Thoracic aorta (tissue), 2 donors: Measurements from ENCODE around the gene PTGER4. TPM values are rescaled to one million over a fixed set of nuclear protein-coding genes. Genes with fewer than 3 reads are reported as not detected.

Experiments
- ATAC-seq: fragments of 150-250 bp; one replicate; pipeline ENCODE4 v1.8.0; 2017; ENCODE audit warnings: low read depth; ENCODE audit not compliant: insufficient number of reproducible peaks, low FRiP score
- DNase-seq: peaks from one replicate; pipeline ENCODE4 v3.0.0-alpha.2; 2020; ENCODE audit warnings: low spot score
- H3K27ac ChIP-seq, 2 donors: fragments of 200-600 bp; sonication (generic); 1 replicate in 1 of 2; 2 replicates in 1 of 2; pipeline ENCODE4 v1.5.1; 2016; ENCODE audit warnings: mild to moderate bottlenecking in 2 of 2, moderate library complexity in 2 of 2
- H3K27me3 ChIP-seq: fragments of 200-600 bp; sonication (generic); replicated peaks from 2 replicates; pipeline ENCODE4 v1.6.0; 2016; ENCODE audit warnings: mild to moderate bottlenecking; ENCODE audit not compliant: insufficient read depth
- H3K36me3 ChIP-seq: fragments of 200-600 bp; sonication (generic); one replicate; pipeline ENCODE4 v1.5.1; 2016
- H3K4me1 ChIP-seq, 2 donors: fragments of 200-600 bp; sonication (generic); 1 replicate in 1 of 2; 2 replicates in 1 of 2; pipeline versions ENCODE4 v1.5.1 to v1.6.0; 2016; ENCODE audit warnings: low read depth in 2 of 2, mild to moderate bottlenecking in 1 of 2; ENCODE audit not compliant: control insufficient read depth in 1 of 2
- H3K4me3 ChIP-seq: fragments of 200-600 bp; sonication (generic); 2 replicates; pipeline ENCODE4 v1.5.1; 2016; ENCODE audit warnings: mild to moderate bottlenecking
- H3K9me3 ChIP-seq: fragments of 200-600 bp; sonication (generic); 2 replicates; pipeline ENCODE4 v1.5.1; 2016
- CTCF ChIP-seq: fragments of 200-600 bp; sonication (generic); IDR thresholded peaks from one replicate; pipeline ENCODE4 v1.5.1; 2019; ENCODE audit warnings: antibody characterized with exemption
- total RNA-seq, 2 donors: library from RNA; depleted of rRNA; stranded (reverse); fragments of >200 nt; gene quantifications; one replicate each; pipeline versions ENCODE4 v1.1.0 to v1.2.3, GENCODE V29; 2016

PTGER4 gene
- total RNA-seq, 2 donors from 2014 or later = 13.8 to 45.9 TPM

DNA sequence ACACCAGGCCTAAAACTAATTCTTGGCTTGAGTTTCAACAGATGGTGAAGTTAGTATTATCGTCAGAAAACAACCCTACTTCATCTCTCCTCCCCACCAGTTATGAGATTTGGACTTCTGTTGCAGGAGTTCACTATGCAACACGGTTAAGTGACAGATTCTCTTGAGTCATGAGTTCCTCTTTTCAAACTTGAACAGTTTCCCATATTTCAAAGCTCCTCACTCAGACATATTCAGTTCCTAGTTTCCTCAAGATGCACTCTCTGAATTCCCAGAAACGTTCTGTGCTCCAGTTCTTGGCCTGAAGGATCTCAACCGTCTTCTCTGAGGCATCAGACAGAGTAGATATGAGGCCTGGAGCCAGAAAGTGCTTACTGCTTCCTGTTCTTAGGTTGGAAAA lies 7.3 kb upstream of the PTGER4 start:
- no peak overlapping the region for H3K27ac ChIP-seq
- H3K27me3 ChIP-seq = no peaks in the 10 kb centered on the region
- no peaks in the 10 kb centered on the region for H3K4me1 ChIP-seq
- DNase-seq = no peak
- no peaks in the 10 kb centered on the region for H3K36me3 ChIP-seq
- no peaks in the 10 kb centered on the region for H3K9me3 ChIP-seq
- H3K4me3 ChIP-seq = no peak overlapping the region
- no peak for ATAC-seq
- TF ChIP-seq CTCF = no peak

GRCh38 chr5:40674661-40675235 lies 5.0 kb upstream of the PTGER4 start:
- Histone ChIP-seq H3K4me3 (no peak overlapping the region), H3K27ac (no peak overlapping the region), H3K27me3 (no peaks in the 10 kb centered on the region), H3K4me1 (peaks cover 0 to under 1% of the 10 kb centered on the region in 2 donors), H3K9me3 (no peaks in the 10 kb centered on the region), H3K36me3 (no peaks in the 10 kb centered on the region)
- DNase-seq (no peak), ATAC-seq (no peak)
- no peak for TF ChIP-seq CTCF

GRCh38 chr5:40675396-40676133 lies 4.2 kb upstream of the PTGER4 start:
- ATAC-seq = no peak
- no peak for TF ChIP-seq CTCF
- H3K27ac ChIP-seq = no peak overlapping the region

GRCh38 chr5:40676613-40677343 lies 2.9 kb upstream of the PTGER4 start:
- no peak for TF ChIP-seq CTCF
- DNase-seq = no peak
- Histone ChIP-seq H3K36me3 (no peaks in the 10 kb centered on the region), H3K4me3 (no peak overlapping the region), H3K9me3 (no peaks in the 10 kb centered on the region), H3K27ac (no peak overlapping the region), H3K27me3 (no peaks in the 10 kb centered on the region), H3K4me1 (peaks cover 0 to 15% of the 10 kb centered on the region in 2 donors)
- ATAC-seq = no peak

More at GRCh38 chr5:40675396-40676133, 4.2 kb upstream of the PTGER4 start:
- Histone ChIP-seq H3K9me3 (no peaks in the 10 kb centered on the region), H3K4me3 (no peak overlapping the region), H3K27me3 (no peaks in the 10 kb centered on the region), H3K36me3 (no peaks in the 10 kb centered on the region), H3K4me1 (peaks cover 0 to 8% of the 10 kb centered on the region in 2 donors)
- no peak for DNase-seq

- Histone ChIP-seq H3K27ac (no peak overlapping the region), H3K4me1 (peaks cover 0 to 15% of the 10 kb centered on the region in 2 donors), H3K9me3 (no peaks in the 10 kb centered on the region), H3K36me3 (no peaks in the 10 kb centered on the region), H3K4me3 (no peak overlapping the region), H3K27me3 (no peaks in the 10 kb centered on the region)
- DNase-seq (no peak), ATAC-seq (no peak)
- no peak for TF ChIP-seq CTCF
Observed at GRCh38 chr5:40677456-40677855, 2.3 kb upstream of the PTGER4 start.
